Smooth muscle cell (in vitro differentiated cells): ENCODE data around the gene LAMC1. TPM values are rescaled to one million over a fixed set of nuclear protein-coding genes. Genes with fewer than 3 reads are reported as not detected.

Source experiments
- DNase-seq: peaks from one replicate; lab custom pipeline; 2025; ENCODE audit not compliant: unreplicated experiment; lab: John Stamatoyannopoulos, UW
- H2AFZ ChIP-seq: fragments of 200-600 bp; sonication (generic); 2 replicates; pipeline ENCODE4 v1.6.0; 2016; ENCODE audit warnings: antibody characterized with exemption, low read depth, mild to moderate bottlenecking
- H3F3A ChIP-seq: fragments of 200-600 bp; sonication (generic); 2 replicates; pipeline ENCODE4 v1.6.0; 2017; ENCODE audit warnings: antibody characterized with exemption, low read depth
- H3K27ac ChIP-seq: fragments of 200-600 bp; sonication (generic); 2 replicates; pipeline ENCODE4 v1.5.1; 2016; ENCODE audit warnings: low read depth, mild to moderate bottlenecking
- H3K27me3 ChIP-seq: fragments of 200-600 bp; sonication (generic); 2 replicates; pipeline ENCODE4 v1.6.1; 2016; ENCODE audit warnings: low read depth, mild to moderate bottlenecking
- H3K36me3 ChIP-seq: fragments of 200-600 bp; sonication (generic); 2 replicates; pipeline ENCODE4 v1.5.1; 2016; ENCODE audit warnings: low read depth
- H3K4me1 ChIP-seq: fragments of 200-600 bp; sonication (generic); 2 replicates; pipeline ENCODE4 v1.5.1; 2016; ENCODE audit warnings: low read depth
- H3K4me2 ChIP-seq: fragments of 200-600 bp; sonication (generic); 2 replicates; pipeline ENCODE4 v1.6.0; 2016; ENCODE audit warnings: mild to moderate bottlenecking
- H3K4me3 ChIP-seq: fragments of 200-600 bp; sonication (generic); 2 replicates; pipeline ENCODE4 v1.5.1; 2016; ENCODE audit warnings: mild to moderate bottlenecking
- H3K79me2 ChIP-seq: fragments of 200-600 bp; sonication (generic); 2 replicates; pipeline ENCODE4 v1.6.0; 2016; ENCODE audit warnings: low read depth, mild to moderate bottlenecking
- H3K9ac ChIP-seq: fragments of 200-600 bp; sonication (generic); 2 replicates; pipeline ENCODE4 v1.6.0; 2016; ENCODE audit warnings: low read depth
- H3K9me3 ChIP-seq: fragments of 200-600 bp; sonication (generic); replicated peaks from 2 replicates; pipeline ENCODE4 v1.5.1; 2016; ENCODE audit warnings: low read depth
- H4K20me1 ChIP-seq: fragments of 200-600 bp; sonication (generic); 2 replicates; pipeline ENCODE4 v1.6.0; 2016; ENCODE audit warnings: low read depth
- WGBS: methylation state at CpG from one replicate; pipeline ENCODE4 v1.1.7; 2016; ENCODE audit warnings: low lambda C conversion rate; 5-methylcytosine and 5-hydroxymethylcytosine counted together
- polyA plus RNA-seq: library from polyadenylated mRNA; unstranded; fragments of >200 nt; fragmentation: Nextera tagmentation; extraction: Ambion mirVana; gene quantifications from 2 replicates; pipeline ENCODE4 v1.2.1, GENCODE V29; 2016
- total RNA-seq: library from RNA; depleted of rRNA; stranded (reverse); fragments of >200 nt; gene quantifications from 2 replicates; pipeline ENCODE4 v1.2.3, GENCODE V29; 2014
- TF ChIP-seq, protein P1 (sequence below): fragments of 200-600 bp; sonication (generic); IDR thresholded peaks from 2 replicates; pipeline ENCODE4 v1.5.1; 2017; ENCODE audit warnings: borderline replicate concordance, mild to moderate bottlenecking, antibody characterized with exemption; ENCODE audit not compliant: insufficient read depth, poor library complexity, severe bottlenecking

Gene LAMC1
- total and polyA plus RNA-seq, 2 experiments from 2014 or later: 64.9 to 137 TPM

DNA sequence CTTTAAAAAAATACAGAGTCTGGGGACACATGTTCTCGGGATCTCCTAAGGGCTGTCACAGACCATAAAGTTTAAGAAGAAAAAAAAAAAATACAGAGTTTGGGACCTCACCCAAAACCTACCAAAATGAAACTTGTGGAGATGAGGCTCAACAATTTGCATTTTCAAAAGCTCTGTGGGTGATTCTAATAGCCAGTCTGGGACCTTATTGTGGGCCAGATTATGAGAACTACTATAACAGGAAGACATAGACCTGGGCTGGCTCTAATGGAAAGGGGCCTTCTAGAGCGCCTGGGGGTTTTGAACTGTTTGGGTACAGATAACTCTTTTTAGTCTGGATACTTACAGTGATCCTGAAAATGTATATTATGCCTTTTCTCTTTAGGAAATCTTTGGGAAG, 69.1 kb downstream of the LAMC1 start:
- Histone ChIP-seq H3K27ac (peak overlapping the region; percentile 64), H3K79me2 (peaks cover 75% of the 10 kb centered on the region), H3K9me3 (no peaks in the 10 kb centered on the region), H3K36me3 (no peaks in the 10 kb centered on the region), H3K4me3 (no peak overlapping the region), H3K4me2 (peak overlapping the region; percentile 63), H3F3A (peaks cover 28% of the 10 kb centered on the region), H2AFZ (no peak overlapping the region), H3K9ac (no peak overlapping the region), H3K27me3 (no peaks in the 10 kb centered on the region), H3K4me1 (peaks cover 48% of the 10 kb centered on the region), H4K20me1 (peaks cover 45% of the 10 kb centered on the region)
- 67% methylated on average over 2 of the region's 2 CpGs for WGBS
- TF ChIP-seq, protein P1, sequence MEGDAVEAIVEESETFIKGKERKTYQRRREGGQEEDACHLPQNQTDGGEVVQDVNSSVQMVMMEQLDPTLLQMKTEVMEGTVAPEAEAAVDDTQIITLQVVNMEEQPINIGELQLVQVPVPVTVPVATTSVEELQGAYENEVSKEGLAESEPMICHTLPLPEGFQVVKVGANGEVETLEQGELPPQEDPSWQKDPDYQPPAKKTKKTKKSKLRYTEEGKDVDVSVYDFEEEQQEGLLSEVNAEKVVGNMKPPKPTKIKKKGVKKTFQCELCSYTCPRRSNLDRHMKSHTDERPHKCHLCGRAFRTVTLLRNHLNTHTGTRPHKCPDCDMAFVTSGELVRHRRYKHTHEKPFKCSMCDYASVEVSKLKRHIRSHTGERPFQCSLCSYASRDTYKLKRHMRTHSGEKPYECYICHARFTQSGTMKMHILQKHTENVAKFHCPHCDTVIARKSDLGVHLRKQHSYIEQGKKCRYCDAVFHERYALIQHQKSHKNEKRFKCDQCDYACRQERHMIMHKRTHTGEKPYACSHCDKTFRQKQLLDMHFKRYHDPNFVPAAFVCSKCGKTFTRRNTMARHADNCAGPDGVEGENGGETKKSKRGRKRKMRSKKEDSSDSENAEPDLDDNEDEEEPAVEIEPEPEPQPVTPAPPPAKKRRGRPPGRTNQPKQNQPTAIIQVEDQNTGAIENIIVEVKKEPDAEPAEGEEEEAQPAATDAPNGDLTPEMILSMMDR: no peak
- DNase-seq: no peak

DNA sequence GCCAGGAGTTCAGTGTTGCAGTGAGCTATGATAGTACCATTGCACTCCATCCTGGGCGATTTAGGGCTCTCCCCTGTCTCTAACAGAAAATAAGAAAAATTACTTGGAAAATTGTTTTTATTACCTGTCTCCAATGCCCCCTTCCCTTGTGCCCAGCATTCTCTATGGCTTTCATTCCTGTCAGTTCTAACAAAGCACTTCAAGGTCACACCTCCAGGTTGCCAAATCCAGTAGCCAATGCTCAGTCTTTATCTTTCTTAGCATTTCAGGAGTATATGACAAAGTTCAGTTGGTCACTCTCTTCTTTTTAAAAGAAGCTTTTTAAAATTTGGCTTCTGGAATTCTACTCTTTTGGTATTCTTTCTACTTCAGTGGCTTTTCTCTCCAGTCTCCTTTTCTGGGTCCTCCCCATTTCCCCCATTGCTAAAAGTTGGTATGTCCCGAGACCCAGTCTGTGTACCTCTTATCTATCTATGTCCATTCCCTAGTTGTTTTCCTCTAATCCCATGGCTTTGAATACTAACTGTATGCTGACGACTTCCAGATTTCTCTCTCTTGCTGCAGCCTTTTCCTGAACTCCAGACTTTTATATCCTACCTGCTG, 69.9 kb downstream of the LAMC1 start:
- H3K79me2 ChIP-seq: peaks cover 73% of the 10 kb centered on the region
- no peak overlapping the region for H3K9ac ChIP-seq
- peak overlapping the region; percentile 64 for H3K4me2 ChIP-seq
- H4K20me1 ChIP-seq: peaks cover 37% of the 10 kb centered on the region
- H3F3A ChIP-seq: peaks cover 26% of the 10 kb centered on the region
- DNase-seq: no peak
- H3K27ac ChIP-seq: peak overlapping the region; percentile 54
- TF ChIP-seq, protein P1: no peak
- WGBS: 51% methylated on average over 3 of the region's 3 CpGs
- no peaks in the 10 kb centered on the region for H3K27me3 ChIP-seq
- H3K4me3 ChIP-seq: no peak overlapping the region
- H3K9me3 ChIP-seq: no peaks in the 10 kb centered on the region
- H2AFZ ChIP-seq: no peak overlapping the region
- no peaks in the 10 kb centered on the region for H3K36me3 ChIP-seq
- H3K4me1 ChIP-seq: peaks cover 56% of the 10 kb centered on the region

DNA sequence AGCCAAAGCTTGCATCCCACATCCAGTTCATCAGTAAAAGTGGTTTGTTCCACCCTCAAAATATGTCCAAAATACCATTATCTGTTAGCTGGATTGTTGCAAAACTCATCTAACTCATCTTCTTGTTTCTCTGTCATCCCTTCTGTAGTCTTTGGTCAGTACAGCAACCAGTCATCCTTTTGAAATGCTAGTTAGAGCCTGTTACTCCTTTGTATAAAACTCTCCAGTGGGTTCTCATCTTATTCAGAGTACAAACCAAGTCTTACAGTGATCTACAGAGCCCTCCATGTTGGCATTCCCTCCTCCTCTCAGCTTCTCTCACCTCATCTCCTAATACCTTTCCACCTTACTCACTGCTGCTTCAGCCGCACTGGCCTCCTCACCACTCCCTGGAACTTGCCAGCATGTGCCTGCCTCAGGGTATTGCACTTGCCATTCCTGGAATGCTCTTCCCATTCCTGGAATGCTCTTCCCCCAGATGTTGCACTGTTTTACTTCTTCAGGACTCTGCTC, 70.6 kb downstream of the LAMC1 start:
- Histone ChIP-seq H3K27me3 (no peaks in the 10 kb centered on the region), H4K20me1 (peaks cover 37% of the 10 kb centered on the region), H3K4me1 (peaks cover 56% of the 10 kb centered on the region), H3K27ac (peak overlapping the region; percentile 54), H3K36me3 (no peaks in the 10 kb centered on the region), H3K4me2 (peak overlapping the region; percentile 64), H2AFZ (no peak overlapping the region), H3K4me3 (no peak overlapping the region), H3F3A (peaks cover 26% of the 10 kb centered on the region), H3K79me2 (peaks cover 73% of the 10 kb centered on the region), H3K9me3 (no peaks in the 10 kb centered on the region), H3K9ac (no peak overlapping the region)
- 18% methylated on average over 1 of the region's 1 CpG for WGBS
- TF ChIP-seq, protein P1: no peak
- DNase-seq: no peak

DNA sequence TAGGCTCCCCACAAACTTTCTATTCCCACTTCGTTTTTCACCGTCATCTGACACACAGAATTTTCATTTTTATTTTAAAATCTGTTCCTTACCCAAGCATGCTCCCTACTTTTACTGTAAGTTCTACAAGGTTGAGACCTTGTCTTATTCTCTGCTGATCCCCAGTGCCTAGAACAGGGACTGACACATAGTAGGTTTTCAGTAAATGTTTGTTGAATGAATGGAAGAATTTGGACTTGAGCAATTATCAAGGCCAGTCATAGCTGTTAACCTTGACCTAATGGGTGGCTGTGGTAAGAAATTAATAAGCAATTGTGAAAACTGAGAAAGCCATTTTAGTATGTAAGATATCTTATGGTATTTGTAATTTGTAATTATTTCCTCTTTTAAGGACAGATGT, 71.1 kb downstream of the LAMC1 start:
- WGBS: 92% methylated on average over 2 of the region's 2 CpGs
- Histone ChIP-seq H3K9me3 (no peaks in the 10 kb centered on the region), H3F3A (peaks cover 26% of the 10 kb centered on the region), H3K4me2 (peak overlapping the region; percentile 64), H2AFZ (no peak overlapping the region), H3K4me3 (no peak overlapping the region), H3K27ac (peak overlapping the region; percentile 54), H3K79me2 (peaks cover 73% of the 10 kb centered on the region), H3K27me3 (no peaks in the 10 kb centered on the region), H3K36me3 (no peaks in the 10 kb centered on the region), H3K4me1 (peaks cover 56% of the 10 kb centered on the region), H4K20me1 (peaks cover 37% of the 10 kb centered on the region), H3K9ac (no peak overlapping the region)
- DNase-seq: no peak
- TF ChIP-seq, protein P1: no peak
